K562 (cell line): Measurements from ENCODE around the gene CCL21. TPM values are rescaled to one million over a fixed set of nuclear protein-coding genes. Genes with fewer than 3 reads are reported as not detected.

Experiments
- ATF1 ChIP-seq, 2 experiments: fragments of 450-650 bp in 1 of 2; IDR thresholded peaks; 2 replicates each; pipeline ENCODE4 v1.6.1; 2016; ENCODE audit warnings: missing compliant biosample characterization in 1 of 2, missing genetic modification characterization in 1 of 2
- BCOR ChIP-seq: fragments of 450-650 bp; IDR thresholded peaks from 2 replicates; pipeline ENCODE4 v1.6.1; 2016
- MAFG ChIP-seq: fragments of 450-650 bp; conservative IDR thresholded peaks from 2 replicates; pipeline ENCODE4 v1.6.1; 2016; ENCODE audit warnings: missing genetic modification characterization, missing compliant biosample characterization
- ZNF121 ChIP-seq: sonication (generic); formaldehyde crosslinking; conservative IDR thresholded peaks from 2 replicates; pipeline ENCODE4 v1.8.0; 2022; ENCODE audit warnings: missing genetic modification reagents
- polyA plus RNA-seq, 8 experiments: library from polyadenylated mRNA; depleted of rRNA in 4 of 8; stranded (reverse) in 5 of 8; unstranded in 3 of 8; fragments of >200 nt; fragmentation: Nextera tagmentation in 2 of 8; fragmentation: Illumina TruSeq in 1 of 8; extraction: Ambion mirVana in 2 of 8; extraction: Trizol in 1 of 8; gene quantifications; 2 replicates each; pipeline versions ENCODE4 v1.2.1 to v1.2.3, GENCODE V29; 2011 to 2014; ENCODE audit warnings: inconsistent platforms in 1 of 8, missing spikeins in 1 of 8
- total RNA-seq, 7 experiments: library from RNA; depleted of rRNA in 6 of 7; stranded (reverse); fragments of >200 nt in 6 of 7; fragmentation: Illumina TruSeq in 2 of 7; extraction: Trizol in 2 of 7; gene quantifications; 2 replicates each; pipeline versions ENCODE4 v1.2.1 to v1.2.3, GENCODE V29; 2011 to 2021; ENCODE audit warnings: low replicate concordance in 1 of 7
- TF ChIP-seq, protein P1 (sequence below), 2 experiments: fragments of 450-650 bp in 1 of 2; sonication (generic) in 1 of 2; formaldehyde crosslinking in 1 of 2; IDR thresholded peaks in 1 of 2; conservative IDR thresholded peaks in 1 of 2; 2 replicates each; pipeline versions ENCODE4 v1.6.1 to v1.8.1; 2016 to 2023; ENCODE audit warnings: mild to moderate bottlenecking in 2 of 2, moderate library complexity in 2 of 2, inconsistent platforms in 1 of 2, missing genetic modification reagents in 1 of 2
- TF ChIP-seq, protein P2 (sequence below), 2 experiments: fragments of 150-350 bp in 1 of 2; IDR thresholded peaks; 2 replicates each; pipeline ENCODE4 v1.6.1; 2012 to 2016; ENCODE audit warnings: low read depth in 2 of 2, low read length in 2 of 2, mild to moderate bottlenecking in 1 of 2, moderate library complexity in 1 of 2
- TF ChIP-seq, protein P3 (sequence below): fragments of 250-450 bp; sonication (Bioruptor Pico); IDR thresholded peaks from 2 replicates; pipeline ENCODE4 v1.8.0; 2021; ENCODE audit warnings: moderate library complexity, mild to moderate bottlenecking, inconsistent platforms

The CCL21 gene
- total and polyA plus RNA-seq, 9 of the 15 experiments (the other 6 are each of a cell fraction or from before 2014, with no cell fraction given) = not detected

DNA sequence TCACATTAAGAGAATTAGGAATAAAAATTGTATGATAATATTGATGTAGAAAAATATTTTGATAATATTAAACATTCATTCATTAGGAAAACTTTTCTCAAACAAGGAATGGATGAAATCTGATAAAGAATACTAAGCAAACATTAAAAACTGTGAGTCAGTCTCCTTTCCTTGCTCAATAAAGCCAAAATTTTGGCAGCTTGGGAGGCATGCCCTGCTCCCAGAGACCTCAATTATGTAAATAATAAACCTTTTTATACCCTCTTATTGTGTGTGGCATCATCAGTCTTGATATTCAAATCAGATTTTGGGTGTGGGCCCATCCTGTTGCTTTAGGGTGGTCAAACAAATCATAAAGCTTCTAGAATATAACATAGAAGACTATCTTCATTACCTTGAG, 36.6 kb upstream of the CCL21 start (continued):
- TF ChIP-seq, protein P1, sequence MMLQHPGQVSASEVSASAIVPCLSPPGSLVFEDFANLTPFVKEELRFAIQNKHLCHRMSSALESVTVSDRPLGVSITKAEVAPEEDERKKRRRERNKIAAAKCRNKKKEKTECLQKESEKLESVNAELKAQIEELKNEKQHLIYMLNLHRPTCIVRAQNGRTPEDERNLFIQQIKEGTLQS (IDR thresholded peaks at IDR 0.05) = no peak
- TF ChIP-seq, protein P1 (CRISPR knock-in tag; conservative IDR thresholded peaks at IDR 0.05) = no peak
- TF ChIP-seq MAFG (tag) = no peak
- no peak for TF ChIP-seq BCOR
- TF ChIP-seq, protein P2, sequence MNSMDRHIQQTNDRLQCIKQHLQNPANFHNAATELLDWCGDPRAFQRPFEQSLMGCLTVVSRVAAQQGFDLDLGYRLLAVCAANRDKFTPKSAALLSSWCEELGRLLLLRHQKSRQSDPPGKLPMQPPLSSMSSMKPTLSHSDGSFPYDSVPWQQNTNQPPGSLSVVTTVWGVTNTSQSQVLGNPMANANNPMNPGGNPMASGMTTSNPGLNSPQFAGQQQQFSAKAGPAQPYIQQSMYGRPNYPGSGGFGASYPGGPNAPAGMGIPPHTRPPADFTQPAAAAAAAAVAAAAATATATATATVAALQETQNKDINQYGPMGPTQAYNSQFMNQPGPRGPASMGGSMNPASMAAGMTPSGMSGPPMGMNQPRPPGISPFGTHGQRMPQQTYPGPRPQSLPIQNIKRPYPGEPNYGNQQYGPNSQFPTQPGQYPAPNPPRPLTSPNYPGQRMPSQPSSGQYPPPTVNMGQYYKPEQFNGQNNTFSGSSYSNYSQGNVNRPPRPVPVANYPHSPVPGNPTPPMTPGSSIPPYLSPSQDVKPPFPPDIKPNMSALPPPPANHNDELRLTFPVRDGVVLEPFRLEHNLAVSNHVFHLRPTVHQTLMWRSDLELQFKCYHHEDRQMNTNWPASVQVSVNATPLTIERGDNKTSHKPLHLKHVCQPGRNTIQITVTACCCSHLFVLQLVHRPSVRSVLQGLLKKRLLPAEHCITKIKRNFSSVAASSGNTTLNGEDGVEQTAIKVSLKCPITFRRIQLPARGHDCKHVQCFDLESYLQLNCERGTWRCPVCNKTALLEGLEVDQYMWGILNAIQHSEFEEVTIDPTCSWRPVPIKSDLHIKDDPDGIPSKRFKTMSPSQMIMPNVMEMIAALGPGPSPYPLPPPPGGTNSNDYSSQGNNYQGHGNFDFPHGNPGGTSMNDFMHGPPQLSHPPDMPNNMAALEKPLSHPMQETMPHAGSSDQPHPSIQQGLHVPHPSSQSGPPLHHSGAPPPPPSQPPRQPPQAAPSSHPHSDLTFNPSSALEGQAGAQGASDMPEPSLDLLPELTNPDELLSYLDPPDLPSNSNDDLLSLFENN (IDR thresholded peaks at IDR 0.05; ENCODE audit: low read depth in 2 of 2, low read length in 2 of 2) = no peak
- TF ChIP-seq, protein P3, sequence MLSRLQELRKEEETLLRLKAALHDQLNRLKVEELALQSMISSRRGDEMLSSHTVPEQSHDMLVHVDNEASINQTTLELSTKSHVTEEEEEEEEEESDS (CRISPR knock-in tag) = no peak
- no peak for TF ChIP-seq ATF1 (CRISPR knock-in tag; IDR thresholded peaks at IDR 0.05)
- no peak for TF ChIP-seq ATF1 (tag; IDR thresholded peaks at IDR 0.05)
- TF ChIP-seq ZNF121 (CRISPR knock-in tag) = no peak
